Measurements from ENCODE around the gene RCAN1. TPM values are rescaled to one million over a fixed set of nuclear protein-coding genes. Genes with fewer than 3 reads are reported as not detected.

RCAN1 gene
- total and polyA plus RNA-seq, 2 of the 13 experiments (the other 11 are each of a cell fraction or from before 2014, with no cell fraction given), result 9.4 to 34.1 TPM

- TF ChIP-seq ZNF503 (CRISPR knock-in tag; IDR thresholded peaks at IDR 0.05) (no peak), GPN1 (CRISPR knock-in tag; IDR thresholded peaks at IDR 0.05; ENCODE audit: borderline replicate concordance) (no peak), BRF2 (CRISPR knock-in tag; IDR thresholded peaks at IDR 0.05) (no peak)
Measured at GRCh38 chr21:34560609-34561008, 54.3 kb downstream of the RCAN1 start (continued).

- no peaks in the 10 kb centered on the region for H3K36me3 ChIP-seq (replicated peaks in 1 of 2; ENCODE audit: control insufficient read depth in 1 of 2, insufficient read depth in 2 of 2, low read length in 2 of 2)
- H3K4me3 ChIP-seq (replicated peaks in 1 of 3; ENCODE audit: insufficient read depth in 1 of 3, low read depth in 2 of 3, low read length in 3 of 3), result no peak overlapping the region
- no peak overlapping the region for H3K27ac ChIP-seq (ENCODE audit: extremely low read length, insufficient read depth, low read length)
- no peaks in the 10 kb centered on the region for H3K9me3 ChIP-seq (ENCODE audit: low read length)
- no peaks in the 10 kb centered on the region for H3K27me3 ChIP-seq (ENCODE audit: control insufficient read depth in 1 of 2, insufficient read depth in 2 of 2, low read length in 2 of 2)
- WGBS (ENCODE audit: low lambda C conversion rate), result 90% methylated on average over 5 of the region's 5 CpGs
- FAIRE-seq, result no peak
- H4K20me1 ChIP-seq (ENCODE audit: insufficient read depth, low read length), result no peaks in the 10 kb centered on the region
- CTCF ChIA-PET (ENCODE audit: low intra/inter-chr PET ratio, low total read pairs), result no interaction called here
- intact Hi-C loops (cut with micrococcal nuclease; ENCODE audit: unreplicated experiment), result no loop called here
- H3K4me2 ChIP-seq (ENCODE audit: low read depth, low read length), result no peak overlapping the region
- no peak overlapping the region for H2AFZ ChIP-seq (ENCODE audit: low read length)
- POLR2A ChIA-PET, result no interaction called here
- ATAC-seq, result no peak
- DNase-seq (ENCODE audit: low spot score), result no peak
- TF ChIP-seq RFX5 (IDR thresholded peaks at IDR 0.05; ENCODE audit: low read depth, low read length), result no peak
- TF ChIP-seq THAP9 (CRISPR knock-in tag; IDR thresholded peaks at IDR 0.05; ENCODE audit: borderline replicate concordance), result no peak
- no peak for TF ChIP-seq KLF9 (CRISPR knock-in tag; IDR thresholded peaks at IDR 0.05; ENCODE audit: low read depth)
- TF ChIP-seq JDP2 (CRISPR knock-in tag; IDR thresholded peaks at IDR 0.05; ENCODE audit: borderline replicate concordance), result no peak
- TF ChIP-seq NFE2L2 (IDR thresholded peaks at IDR 0.05; ENCODE audit: low read length), result no peak
- no peaks in the 10 kb centered on the region for H3K4me1 ChIP-seq (ENCODE audit: insufficient read depth, low read length)
- in situ Hi-C loops (cut with HindIII; ENCODE audit: extremely low pct_ligation_motif_present, low pct_unique_long_range_greater_than_20kb), result no loop called here
- H3K79me2 ChIP-seq (ENCODE audit: insufficient read depth, low read length), result no peaks in the 10 kb centered on the region
- no TSS peak for BruUV-seq (replicated peaks)
- no peak overlapping the region for H3K9ac ChIP-seq (ENCODE audit: insufficient read depth, low read depth, low read length)
Measured at GRCh38 chr21:34560021-34560420, 54.9 kb downstream of the RCAN1 start.

Measured in HepG2 (cell line).